Lower leg skin (tissue), 4 donors: ENCODE data around the gene SMAD6. TPM values are rescaled to one million over a fixed set of nuclear protein-coding genes. Genes with fewer than 3 reads are reported as not detected.

ENCODE experiments used
- DNase-seq, 2 donors: peaks; one replicate each; pipeline ENCODE4 v3.0.0-alpha.2; 2019; ENCODE audit warnings: low spot score in 2 of 2
- H3K4me3 ChIP-seq: fragments of 200-600 bp; sonication (generic); 2 replicates; pipeline ENCODE4 v1.5.1; 2017; ENCODE audit warnings: mild to moderate bottlenecking, low read depth; ENCODE audit not compliant: poor library complexity, severe bottlenecking
- CTCF ChIP-seq, 3 donors: fragments of 450-650 bp; IDR thresholded peaks; one replicate each; pipeline ENCODE4 v1.5.1; 2016; ENCODE audit warnings: antibody characterized with exemption in 3 of 3, mild to moderate bottlenecking in 3 of 3, moderate library complexity in 2 of 3
- POLR2A ChIP-seq, 2 donors: fragments of 450-650 bp; IDR thresholded peaks; one replicate each; pipeline ENCODE4 v1.6.1; 2016 to 2017; ENCODE audit warnings: antibody characterized with exemption in 2 of 2, mild to moderate bottlenecking in 1 of 2, moderate library complexity in 1 of 2
- WGBS, 2 donors: methylation state at CpG; one replicate each; pipeline ENCODE4 v1.1.5; 2018; 5-methylcytosine and 5-hydroxymethylcytosine counted together
- intact Hi-C: fragments of 100-400 bp; cut with DNase I; formaldehyde crosslinking; loops from one replicate; pipeline ENCODE4 v1.15.0; 2023; ENCODE audit warnings: low total_unique reads
- total RNA-seq, 4 donors: library from RNA; depleted of rRNA; stranded (reverse); fragments of >200 nt; gene quantifications; one replicate each; pipeline ENCODE4 v1.1.0, GENCODE V29; 2016

SMAD6 gene
- total RNA-seq, 4 donors from 2014 or later = 2.0 to 9.1 (median 6.7) TPM

GRCh38 chr15:66745530-66746230 is 43.6 kb downstream of the SMAD6 start:
- DNase-seq = no peak
- intact Hi-C loops = no loop called here
- no peak overlapping the region for H3K4me3 ChIP-seq
- 86 to 89% methylated on average over 9 of the region's 9 CpGs for WGBS, 2 donors
- TF ChIP-seq POLR2A (IDR thresholded peaks at IDR 0.05) (no peak), CTCF (IDR thresholded peaks at IDR 0.05) (no peak)

GRCh38 chr15:66746231-66746605 is 44.2 kb downstream of the SMAD6 start:
- DNase-seq = no peak
- TF ChIP-seq POLR2A (IDR thresholded peaks at IDR 0.05) (no peak), CTCF (IDR thresholded peaks at IDR 0.05) (no peak)
- intact Hi-C loops = no loop called here
- no peak overlapping the region for H3K4me3 ChIP-seq
- 57 to 65% methylated on average over 5 of the region's 5 CpGs for WGBS, 2 donors

- DNase-seq = no peak
- H3K4me3 ChIP-seq = no peak overlapping the region
- TF ChIP-seq CTCF (IDR thresholded peaks at IDR 0.05) (no peak), POLR2A (IDR thresholded peaks at IDR 0.05) (no peak)
- 89 to 92% methylated on average over 8 of the region's 8 CpGs for WGBS, 2 donors
- intact Hi-C loops = no loop called here
These were observed 45.2 kb downstream of the SMAD6 start for GRCh38 chr15:66747223-66747622.

- H3K4me3 ChIP-seq = no peak overlapping the region
- TF ChIP-seq POLR2A (IDR thresholded peaks at IDR 0.05) = no peak
- intact Hi-C loops = no loop called here
- WGBS, 2 donors = 52% methylated on average over 10 of the region's 10 CpGs
- no peak for DNase-seq
These were observed 46.1 kb downstream of the SMAD6 start for GRCh38 chr15:66747886-66748707.

- no peak for TF ChIP-seq POLR2A (IDR thresholded peaks at IDR 0.05)
- TF ChIP-seq CTCF (IDR thresholded peaks at IDR 0.05) = no peak
- DNase-seq = no peak
- no peak overlapping the region for H3K4me3 ChIP-seq
- WGBS, 2 donors = 65 to 70% methylated on average over 3 of the region's 3 CpGs
- intact Hi-C loops = no loop called here
These were observed 46.6 kb downstream of the SMAD6 start for GRCh38 chr15:66748708-66749035.

- TF ChIP-seq CTCF (IDR thresholded peaks at IDR 0.05) = no peak
- no peak for TF ChIP-seq POLR2A (IDR thresholded peaks at IDR 0.05)
- no peak for DNase-seq
- WGBS, 2 donors = 74 to 76% methylated on average over 8 of the region's 8 CpGs
- H3K4me3 ChIP-seq = no peak overlapping the region
- intact Hi-C loops = no loop called here
These were observed 48.0 kb downstream of the SMAD6 start for GRCh38 chr15:66749841-66750575.
